ENCODE data around the gene RNF168.
A peak's percentile ranks its signal among the peaks of the same experiment; 100 is the strongest.
"Not testable (repeated sequence)": the region's sequence is repeated elsewhere in the genome, so short reads cannot be mapped to it uniquely, and the experiment has no call there.

The RNF168 gene, protein sequence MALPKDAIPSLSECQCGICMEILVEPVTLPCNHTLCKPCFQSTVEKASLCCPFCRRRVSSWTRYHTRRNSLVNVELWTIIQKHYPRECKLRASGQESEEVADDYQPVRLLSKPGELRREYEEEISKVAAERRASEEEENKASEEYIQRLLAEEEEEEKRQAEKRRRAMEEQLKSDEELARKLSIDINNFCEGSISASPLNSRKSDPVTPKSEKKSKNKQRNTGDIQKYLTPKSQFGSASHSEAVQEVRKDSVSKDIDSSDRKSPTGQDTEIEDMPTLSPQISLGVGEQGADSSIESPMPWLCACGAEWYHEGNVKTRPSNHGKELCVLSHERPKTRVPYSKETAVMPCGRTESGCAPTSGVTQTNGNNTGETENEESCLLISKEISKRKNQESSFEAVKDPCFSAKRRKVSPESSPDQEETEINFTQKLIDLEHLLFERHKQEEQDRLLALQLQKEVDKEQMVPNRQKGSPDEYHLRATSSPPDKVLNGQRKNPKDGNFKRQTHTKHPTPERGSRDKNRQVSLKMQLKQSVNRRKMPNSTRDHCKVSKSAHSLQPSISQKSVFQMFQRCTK

GRCh38 chr3:196503196-196504076, at the start of gene RNF168:
TSS of gene RNF168 (minus strand) at chr3:196503768. CDS start at chr3:196503173, 595 bp downstream.
- DNase-seq: peak; percentile 90

- no peak for DNase-seq
These were observed 48.7 kb upstream of the RNF168 start for GRCh38 chr3:196552253-196552652.

DNA sequence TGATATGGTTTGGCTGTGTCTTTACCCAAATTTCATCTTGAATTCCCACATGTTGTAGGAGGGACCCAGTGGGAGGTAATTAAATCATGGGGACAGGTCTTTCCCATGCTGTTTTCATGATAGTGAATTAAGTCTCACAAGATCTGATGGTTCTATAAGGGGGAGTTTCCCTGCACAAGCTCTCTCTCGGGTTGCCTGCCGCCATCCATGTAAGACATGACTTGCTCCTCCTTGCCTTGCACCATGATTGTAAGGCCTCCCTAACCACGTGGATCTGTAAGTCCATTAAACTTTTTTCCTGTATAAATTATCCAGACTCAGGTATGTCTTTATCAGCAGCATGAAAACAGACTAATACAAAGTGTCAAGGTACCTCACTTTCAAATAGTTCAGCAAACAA, 46.6 kb upstream of the RNF168 start:
- DNase-seq: not testable (repeated sequence)

GRCh38 chr3:196549312-196549711, 45.7 kb upstream of the RNF168 start:
- not testable (repeated sequence) for DNase-seq

GRCh38 chr3:196547067-196547466, 43.5 kb upstream of the RNF168 start:
- DNase-seq: no peak

GRCh38 chr3:196546537-196546936, 43.0 kb upstream of the RNF168 start:
- DNase-seq: no peak

- DNase-seq: no peak
These were observed 41.0 kb upstream of the RNF168 start for GRCh38 chr3:196544491-196544992.

GRCh38 chr3:196541684-196542445, 38.3 kb upstream of the RNF168 start:
- DNase-seq: no peak

- DNase-seq: peak; percentile 20
These were observed 33.9 kb upstream of the RNF168 start for GRCh38 chr3:196537319-196537984.

DNA sequence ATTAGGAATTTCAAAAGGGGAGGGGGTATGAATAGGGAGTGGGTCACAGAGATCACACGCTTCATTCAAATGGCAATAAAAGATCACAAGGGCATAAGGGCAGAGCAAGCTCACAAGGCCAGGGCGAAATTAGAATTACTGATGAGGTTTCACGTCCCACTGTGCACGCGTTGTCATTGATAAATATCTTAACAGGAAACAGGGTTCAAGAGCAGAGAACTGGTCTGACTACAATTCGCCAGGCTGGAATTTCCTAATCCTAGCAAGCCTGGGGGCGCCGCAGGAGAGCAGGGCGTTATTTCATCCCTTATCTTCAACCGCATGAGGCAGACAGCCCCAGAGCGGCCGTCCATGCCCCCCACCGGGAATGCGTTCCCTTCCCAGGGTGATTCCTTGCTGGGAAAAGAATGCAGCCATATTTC, 29.7 kb upstream of the RNF168 start:
- DNase-seq: no peak

- DNase-seq: no peak
These were observed 27.9 kb upstream of the RNF168 start for GRCh38 chr3:196531418-196531817.

DNA sequence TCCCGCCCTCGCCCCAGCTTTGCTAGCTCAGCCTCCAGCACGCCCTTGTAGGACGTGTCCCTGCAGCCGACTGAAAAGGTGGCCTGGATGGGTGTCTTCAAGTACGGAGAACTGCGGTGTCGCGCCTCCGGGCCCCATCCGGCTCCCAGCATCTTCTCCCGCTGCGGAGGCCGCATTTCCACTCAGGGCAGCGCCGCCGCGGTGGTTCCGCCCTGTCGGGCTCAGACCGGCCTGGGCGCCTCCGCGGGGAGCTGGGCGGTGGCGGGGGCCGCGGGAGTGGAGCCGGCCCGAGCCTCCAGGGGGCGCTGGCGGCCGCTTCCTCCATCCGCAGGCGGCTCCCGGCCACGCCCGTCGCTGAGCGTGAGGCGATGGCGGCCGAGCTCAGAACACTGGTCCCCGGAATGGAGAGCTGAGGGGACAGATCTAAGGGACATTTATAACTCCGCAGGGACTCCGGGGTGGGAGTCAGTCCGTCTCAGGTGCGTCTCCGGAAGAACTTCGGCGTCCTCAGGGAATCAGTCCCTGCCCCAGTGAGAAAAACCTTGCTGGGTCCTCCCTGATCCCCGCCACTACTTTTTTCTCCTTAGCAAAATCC, 25.2 kb upstream of the RNF168 start:
- DNase-seq: peak; percentile 72

GRCh38 chr3:196525141-196525540, 21.6 kb upstream of the RNF168 start:
- DNase-seq: no peak

DNA sequence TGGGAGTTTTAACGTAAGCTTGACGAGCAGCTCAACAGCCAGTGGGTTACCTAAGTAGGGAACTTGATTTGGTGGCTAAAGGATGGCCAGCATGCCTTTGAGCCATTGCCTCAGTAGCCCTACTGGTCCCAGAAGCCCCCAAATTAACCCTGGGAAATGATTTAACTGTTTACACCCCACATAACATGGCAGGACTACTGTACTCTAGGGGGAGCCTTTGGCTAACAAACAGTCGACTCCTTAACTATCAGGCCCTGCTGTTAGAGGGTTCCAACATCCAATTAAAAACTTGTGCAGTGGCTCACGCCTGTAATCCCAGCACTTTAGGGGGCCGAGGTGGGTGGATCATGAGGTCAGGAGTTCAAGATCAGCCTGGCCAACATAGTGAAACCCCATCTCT, 21.0 kb upstream of the RNF168 start:
- DNase-seq: no peak

DNA sequence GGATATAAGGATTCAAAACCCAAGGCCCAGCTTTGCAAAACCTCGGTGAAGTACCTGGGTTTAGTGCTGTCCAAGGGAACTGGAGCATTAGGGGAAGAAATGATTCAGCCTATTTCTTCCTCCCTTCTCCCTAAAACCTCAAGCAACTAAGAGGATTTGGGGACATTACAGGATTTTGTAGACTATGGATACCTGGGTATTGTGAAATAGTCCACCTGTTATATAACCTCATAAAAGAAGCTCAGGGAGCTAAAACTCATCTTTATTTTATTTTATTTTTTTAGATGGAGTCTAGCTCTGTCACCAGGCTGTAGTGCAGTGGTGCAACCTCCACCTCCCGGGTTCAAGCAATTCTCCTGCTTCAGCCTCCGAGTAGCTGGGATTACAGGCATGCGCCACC, 20.3 kb upstream of the RNF168 start:
- DNase-seq: no peak

DNA sequence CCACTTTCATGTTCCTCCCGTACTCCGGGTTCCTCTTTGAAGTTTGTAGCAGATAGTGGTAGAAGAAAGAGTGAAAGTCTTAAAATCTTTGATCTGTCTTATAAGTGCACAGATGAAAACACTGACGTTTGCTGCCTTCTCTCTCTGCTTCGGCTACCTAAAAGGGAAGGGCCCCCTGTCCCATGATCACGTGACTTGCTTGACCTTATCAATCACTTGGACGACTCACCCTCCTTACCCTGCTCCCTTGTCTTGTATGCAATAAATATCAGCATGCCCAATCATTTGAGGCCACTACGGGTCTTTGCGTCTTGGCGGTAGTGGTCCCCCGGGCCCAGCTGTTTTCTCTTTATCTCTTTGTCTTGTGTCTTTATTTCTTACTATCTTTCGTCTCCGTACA, 17.7 kb upstream of the RNF168 start:
- DNase-seq: not testable (repeated sequence)

GRCh38 chr3:196519718-196520082, 16.1 kb upstream of the RNF168 start:
- DNase-seq: no peak

DNA sequence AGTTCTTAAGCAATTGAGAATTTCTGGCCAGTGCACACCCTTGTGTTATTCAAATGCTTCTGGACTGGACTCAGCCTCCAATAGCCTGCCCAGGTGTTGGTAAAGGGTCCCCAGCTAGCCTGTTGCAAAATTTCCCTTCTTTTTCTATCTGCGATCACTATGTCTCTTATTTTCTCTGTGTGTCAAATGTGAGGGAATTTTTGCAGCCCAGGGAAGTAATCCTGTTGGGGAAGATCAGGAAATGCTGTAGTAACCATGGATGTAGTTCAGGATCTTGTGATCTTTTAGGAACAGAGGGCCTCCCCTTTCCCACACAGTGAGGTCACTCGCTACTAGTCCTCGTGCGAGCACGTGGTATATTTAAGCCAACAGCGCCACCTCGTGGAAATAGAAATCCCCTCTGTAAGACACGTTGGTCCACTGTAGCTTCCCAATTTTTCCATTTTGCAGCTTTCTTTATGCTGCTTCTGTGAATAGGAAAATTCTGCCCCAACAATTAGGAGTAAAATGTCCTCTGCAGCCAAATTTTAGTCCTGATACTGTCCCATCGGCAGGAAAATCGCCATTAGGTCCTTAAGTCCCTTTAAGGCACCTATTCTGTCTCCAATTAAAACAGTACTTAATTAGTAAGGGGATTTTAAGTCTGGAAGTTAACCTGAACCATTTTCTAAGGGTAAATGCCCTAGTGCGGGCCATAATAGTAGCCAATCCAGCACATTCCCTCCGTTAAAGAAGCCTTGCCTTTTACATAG, 15.6 kb upstream of the RNF168 start:
- DNase-seq: peak; percentile 59

GRCh38 chr3:196517919-196518318, 14.4 kb upstream of the RNF168 start:
- peak; percentile 76 for DNase-seq

DNA sequence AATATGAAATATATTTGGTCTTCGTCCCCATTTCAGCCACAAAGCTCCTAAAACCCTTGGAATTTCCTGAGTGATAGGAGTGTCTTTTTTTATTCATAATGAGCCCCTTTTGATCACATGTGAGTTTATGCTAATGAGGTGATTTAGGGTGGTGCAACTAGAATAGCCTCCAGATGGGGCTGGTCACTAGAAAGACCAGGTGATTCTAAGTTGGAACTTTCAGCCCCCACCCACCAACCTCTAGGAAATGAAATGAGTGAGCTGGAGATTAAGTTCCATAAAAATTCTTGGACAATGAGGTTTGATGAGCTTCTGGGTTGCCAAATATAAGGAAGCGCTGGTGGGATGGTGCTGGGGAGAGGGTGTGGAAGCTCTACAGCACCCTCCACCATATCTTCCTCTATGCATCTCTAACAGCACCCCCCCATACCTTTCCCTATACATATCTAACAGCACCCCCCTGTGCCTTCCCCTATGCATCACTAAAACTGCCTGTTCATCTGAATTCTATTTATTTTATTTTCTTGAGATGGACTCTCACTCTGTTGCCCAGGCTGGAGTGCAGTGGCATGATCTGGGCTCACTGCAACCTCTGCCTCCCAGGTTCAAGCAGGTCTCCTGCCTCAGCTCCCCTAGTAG, 13.7 kb upstream of the RNF168 start:
- no peak for DNase-seq

Measured in NCI-H2029 (cell line).